GM18498 (cell line): Measurements from ENCODE around the gene KIAA1586.

Experiments
- ATAC-seq: cut with Tn5 transposase; IDR thresholded peaks from one replicate; pipeline ENCODE4 v1.9.1; 2021; ENCODE audit warnings: mild to moderate bottlenecking, moderate library complexity; ENCODE audit not compliant: unreplicated experiment

KIAA1586 gene

DNA sequence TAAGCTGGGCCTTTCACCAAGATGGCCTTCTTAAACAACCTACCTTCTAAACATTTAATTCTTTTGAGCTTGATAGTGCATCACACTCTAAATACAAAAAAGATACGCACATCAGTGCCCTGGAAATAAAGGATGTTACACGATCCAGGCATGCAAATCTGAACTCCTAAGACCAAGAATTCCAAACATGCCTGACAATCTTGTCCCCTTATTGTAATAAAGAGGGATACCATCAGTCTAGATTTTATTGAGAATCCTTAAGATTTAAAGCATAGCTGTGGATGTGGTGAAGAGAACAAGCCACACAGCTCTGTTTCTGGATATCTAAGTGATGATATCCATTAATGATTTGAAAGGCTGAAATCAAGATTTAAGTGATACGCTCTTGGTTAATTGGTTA lies 56.5 kb downstream of the KIAA1586 start:
- ATAC-seq = no peak

DNA sequence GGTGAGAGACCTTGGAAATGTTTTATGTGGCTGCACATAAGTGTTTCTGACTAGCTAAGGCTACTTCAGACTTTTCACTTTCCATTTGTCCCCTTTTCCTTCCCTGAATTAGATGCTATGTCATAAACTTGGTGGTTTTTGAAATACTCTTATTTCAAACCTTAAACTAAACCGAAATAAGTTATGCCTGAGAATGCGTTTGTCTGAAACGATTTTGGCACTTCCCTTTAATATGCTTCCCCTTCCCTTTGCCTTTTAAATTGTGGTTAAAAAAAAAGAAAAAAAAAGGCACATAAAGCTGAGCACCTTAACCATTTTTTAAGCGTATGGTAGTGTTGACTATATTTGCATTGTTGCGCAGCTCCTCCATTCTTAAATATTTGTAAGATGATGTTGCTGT lies 57.8 kb downstream of the KIAA1586 start:
- ATAC-seq = no peak
